Measurements from ENCODE around the gene MYL7. TPM values are rescaled to one million over a fixed set of nuclear protein-coding genes. Genes with fewer than 3 reads are reported as not detected.

MYL7 gene
- polyA plus RNA-seq, 3 donors = 0.35 to 12.5 (median 4.5) TPM

DNA sequence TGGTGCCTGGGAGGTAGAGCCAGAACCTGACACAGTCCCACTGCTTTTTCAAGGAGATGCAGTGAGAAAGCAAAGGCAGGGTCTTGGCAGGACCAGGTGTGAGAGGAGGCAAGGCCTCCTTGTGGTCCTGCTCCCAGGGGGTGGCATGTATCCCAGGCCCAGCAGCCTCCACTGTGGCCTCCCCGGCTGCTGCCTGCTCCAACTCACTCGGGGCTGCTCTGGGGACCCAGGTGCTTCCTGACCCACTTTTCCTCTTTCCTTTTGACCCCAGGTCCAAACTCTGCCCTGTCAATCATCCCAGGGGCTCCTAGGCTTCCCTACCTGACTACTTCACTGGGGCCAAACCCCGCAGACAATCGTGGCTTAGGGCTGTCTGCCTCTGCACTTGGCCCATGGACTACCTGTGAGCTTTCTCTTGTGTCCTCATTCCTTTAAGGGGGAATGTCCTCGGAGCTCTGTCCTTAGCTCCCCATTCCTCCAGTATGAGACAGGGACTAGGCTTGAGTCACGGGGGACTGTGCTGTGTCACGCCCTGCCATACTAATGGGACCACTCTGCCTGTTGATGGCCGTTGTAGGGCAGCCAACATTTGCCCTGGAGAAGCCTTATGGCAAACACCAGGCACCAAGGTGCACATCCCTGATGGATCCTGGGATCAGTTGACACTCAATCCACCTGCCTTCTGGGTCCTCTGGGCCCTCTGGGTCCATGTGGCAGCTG, 38.1 kb downstream of the MYL7 start:
- no peak for DNase-seq (ENCODE audit: low read depth in 3 of 3, low spot score in 2 of 3)

DNA sequence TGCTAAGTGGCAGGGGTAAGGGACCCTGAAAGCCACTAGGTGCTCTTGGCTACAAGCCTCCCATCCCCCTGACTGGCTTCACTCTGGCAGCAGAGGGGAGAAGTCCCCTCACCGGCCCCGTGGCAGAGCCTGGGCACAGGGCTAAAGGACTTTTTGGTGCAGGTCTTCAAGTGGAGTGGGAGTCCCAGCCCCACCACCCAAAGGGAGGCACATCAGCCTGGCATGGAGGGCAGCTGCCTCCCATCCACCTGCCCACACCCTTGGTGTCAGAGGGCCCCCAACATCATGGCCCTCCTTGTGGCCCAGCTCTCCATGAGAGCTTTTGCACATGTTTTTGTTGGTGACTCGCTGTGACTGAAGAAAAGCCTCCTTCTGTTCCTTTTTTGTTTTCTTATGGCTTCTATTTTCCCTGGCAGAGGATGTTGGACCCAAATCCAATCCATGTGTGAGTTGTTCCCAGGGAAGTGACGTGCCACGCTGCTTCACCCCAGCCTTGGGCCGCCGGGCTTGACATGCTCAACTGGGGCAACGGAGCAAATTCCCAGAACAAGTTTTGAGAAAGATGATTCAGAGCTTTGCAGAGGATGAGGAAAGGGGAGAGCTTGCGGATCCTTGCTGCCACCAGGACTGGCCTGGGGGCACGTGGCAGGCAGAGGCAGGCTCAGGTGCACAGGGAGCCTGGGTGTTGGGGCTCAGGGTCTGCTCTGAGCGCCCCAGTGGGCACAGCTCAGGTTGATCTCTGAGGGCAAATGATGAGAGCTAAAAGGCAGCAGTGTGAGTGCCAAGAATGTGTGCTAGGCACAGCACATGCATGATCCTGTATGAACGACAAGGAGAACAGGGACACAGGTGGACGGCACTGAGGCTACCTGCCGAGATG, 38.9 kb downstream of the MYL7 start:
- DNase-seq (ENCODE audit: low read depth in 3 of 3, low spot score in 2 of 3) = no peak

DNA sequence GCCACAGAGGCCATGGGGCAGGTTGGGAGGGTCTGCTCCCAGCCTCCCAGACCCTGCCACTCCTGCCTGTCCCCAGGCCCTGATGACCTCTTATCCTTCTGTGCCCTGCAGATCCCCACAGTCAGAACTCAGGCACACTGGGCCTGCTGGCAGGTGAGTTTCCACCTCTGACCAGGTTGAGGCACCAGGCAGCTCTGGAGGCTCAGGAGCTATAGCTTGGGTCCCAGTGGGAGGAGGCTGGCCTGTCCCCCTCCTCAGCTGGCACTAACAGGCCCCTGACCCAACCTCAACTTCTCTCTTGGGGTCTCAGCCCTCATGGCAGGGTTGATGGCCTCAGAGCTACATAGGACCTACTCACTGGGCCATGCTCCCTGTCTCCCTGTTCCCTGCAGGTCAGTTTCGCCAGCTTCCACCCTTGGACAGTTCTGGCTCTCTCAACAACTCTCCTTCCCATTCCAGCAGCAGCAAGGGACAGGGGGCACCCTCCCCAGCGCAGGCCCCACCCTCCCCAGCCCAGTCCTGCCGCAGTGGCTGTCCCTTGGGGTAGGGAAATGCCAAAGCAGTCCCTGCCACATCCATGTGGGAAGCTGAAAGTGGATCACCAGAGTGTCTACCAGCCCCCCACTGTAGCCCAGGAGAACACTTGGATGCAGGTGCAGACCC, 39.7 kb downstream of the MYL7 start:
- no peak for DNase-seq (ENCODE audit: low read depth in 3 of 3, low spot score in 2 of 3)

DNA sequence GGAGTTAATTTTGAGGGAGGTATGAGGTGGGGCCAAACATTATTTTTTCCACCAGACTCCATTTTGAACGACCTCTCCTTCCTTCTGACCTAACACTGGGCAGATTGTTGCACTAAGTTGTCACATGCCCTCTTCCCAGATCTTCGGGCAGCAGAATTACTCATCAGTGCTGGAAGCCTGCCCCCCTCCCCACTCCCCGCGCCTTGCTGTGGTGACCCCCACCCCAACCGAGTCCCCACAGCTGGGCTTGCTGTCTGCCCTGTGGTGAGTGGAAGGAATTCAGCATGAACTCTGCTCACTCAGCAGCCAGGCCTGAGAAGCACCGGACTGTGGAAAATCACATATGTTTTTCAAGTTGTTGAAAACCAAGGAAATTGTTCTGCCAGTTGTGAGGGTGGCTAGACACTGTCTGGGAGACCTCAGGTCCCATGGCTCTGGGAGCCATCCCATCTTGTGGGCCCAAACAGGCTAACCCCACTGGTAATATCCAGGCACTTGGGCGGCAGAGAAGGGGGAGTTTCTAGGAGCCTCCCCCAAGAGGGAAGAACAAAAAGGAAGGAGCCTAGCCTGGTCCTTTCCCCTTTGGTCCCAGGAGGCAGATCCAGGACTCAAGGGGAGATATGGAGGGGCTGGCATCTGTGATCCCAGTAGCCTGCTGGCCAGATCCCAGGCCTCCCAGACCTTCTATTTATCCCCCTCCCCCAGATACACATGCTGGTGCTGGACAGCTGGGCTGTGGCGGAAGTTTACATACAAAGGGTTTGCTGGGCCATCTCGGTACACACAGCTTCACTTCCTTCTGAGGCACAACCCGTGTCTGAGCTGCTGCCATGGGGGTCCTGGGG, 40.5 kb downstream of the MYL7 start:
- no peak for DNase-seq (ENCODE audit: low read depth in 3 of 3, low spot score in 2 of 3)

DNA sequence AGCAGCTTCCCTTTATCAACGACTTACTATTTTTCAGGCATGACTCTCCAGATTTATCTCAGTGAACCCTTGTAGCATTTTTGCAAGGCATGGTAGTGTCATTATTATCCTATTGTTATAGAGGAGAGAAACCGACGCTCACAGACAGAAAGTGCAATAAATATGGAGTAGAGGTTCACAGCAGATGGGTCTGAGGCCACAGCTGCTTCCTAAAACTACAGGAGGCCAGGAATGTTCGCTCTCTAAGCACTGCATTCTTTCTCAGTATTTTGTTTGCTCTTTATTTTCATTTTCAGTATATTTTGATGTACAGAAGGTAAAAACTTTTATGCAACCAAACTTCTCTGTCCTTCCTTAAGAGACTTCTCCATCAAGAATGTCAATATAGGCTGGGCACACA, 41.5 kb downstream of the MYL7 start:
- no peak for DNase-seq (ENCODE audit: low read depth in 3 of 3, low spot score in 2 of 3)

DNA sequence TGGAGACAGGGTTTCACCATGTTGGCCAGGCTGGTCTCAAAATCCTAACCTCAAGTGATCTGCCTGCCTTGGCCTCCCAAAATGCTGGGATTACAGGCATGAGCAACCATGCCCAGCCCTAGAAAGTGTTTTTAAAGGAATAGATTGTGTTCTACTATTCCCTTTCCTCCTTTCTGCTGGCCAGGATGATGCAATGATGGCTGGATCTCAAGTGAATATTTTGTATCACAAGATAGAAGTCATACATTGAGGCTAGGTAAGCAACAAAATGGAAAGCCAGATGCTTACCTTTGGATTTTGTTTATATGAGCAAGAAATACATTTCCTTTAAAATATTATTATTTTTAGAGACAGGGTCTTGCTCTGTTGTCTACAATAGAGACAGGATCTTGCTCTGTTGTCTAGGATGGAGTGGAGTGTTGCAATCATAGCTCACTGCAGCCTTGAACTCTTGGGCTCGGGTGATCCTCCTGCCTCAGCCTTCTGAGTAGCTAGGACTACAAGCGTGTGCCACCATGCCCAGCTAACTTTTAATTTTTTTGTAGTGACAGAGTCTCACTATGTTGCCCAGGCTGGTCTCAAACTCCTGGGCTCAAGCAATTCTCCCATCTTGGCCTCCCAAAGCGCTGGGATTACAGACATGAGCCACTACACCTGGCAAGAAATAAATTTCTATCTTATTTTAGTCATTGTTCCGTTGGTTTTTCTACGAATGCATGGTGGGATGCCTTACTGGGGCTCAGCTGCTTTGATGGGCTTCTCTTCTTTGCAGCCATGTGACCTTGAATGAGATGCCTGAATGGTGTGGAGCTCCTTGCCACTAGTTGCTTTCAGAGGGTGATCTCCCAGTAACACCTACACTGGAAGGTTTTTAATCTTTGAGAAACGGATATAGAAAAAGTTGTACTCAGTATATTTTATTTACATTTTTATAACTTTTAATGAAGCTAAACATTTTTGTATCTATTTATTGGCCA, 42.8 kb downstream of the MYL7 start:
- DNase-seq (ENCODE audit: low read depth in 3 of 3, low spot score in 2 of 3) = no peak

DNA sequence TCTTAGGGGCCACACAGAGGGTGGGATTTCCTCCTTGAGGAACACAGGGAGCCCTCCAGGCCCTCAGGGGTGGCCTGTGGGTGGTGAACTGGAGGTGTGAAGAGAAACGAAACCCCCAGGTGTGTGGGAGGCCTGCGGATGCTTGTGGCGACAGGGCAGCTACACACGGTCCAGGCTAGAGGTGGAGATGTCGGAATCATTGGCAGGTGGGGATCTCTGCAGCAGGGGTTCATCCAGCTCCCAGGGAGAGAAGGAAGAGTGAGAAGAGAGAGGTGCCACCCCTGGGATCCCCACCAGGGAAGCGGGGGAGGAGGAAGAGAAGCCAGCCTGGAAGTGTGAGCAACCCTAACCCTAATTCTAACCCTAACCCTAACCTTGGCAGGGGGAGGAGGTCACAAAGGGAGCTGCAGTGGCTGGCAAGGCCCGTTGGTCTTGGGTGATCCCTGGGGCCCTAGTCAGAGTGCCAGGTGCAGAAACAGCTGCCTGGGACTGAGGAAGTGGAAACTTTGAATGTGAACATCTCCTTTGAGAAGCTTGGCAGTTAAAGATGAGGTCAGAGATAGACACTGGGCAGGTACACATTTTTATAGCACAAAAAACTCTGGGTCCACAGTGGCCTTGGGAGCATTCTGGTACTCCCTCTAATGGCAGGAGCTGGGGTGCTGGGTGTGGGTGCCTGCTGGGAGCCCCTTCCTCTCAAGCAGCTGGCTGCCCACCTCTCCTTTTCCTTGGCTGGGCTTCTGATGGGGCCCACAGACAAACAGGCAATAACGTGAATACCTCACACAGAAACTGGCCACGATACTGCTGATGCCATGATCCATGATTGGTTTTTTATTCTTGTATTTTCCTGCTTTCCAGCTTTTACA, 43.8 kb downstream of the MYL7 start:
- no peak for DNase-seq (ENCODE audit: low read depth in 3 of 3, low spot score in 2 of 3)

DNA sequence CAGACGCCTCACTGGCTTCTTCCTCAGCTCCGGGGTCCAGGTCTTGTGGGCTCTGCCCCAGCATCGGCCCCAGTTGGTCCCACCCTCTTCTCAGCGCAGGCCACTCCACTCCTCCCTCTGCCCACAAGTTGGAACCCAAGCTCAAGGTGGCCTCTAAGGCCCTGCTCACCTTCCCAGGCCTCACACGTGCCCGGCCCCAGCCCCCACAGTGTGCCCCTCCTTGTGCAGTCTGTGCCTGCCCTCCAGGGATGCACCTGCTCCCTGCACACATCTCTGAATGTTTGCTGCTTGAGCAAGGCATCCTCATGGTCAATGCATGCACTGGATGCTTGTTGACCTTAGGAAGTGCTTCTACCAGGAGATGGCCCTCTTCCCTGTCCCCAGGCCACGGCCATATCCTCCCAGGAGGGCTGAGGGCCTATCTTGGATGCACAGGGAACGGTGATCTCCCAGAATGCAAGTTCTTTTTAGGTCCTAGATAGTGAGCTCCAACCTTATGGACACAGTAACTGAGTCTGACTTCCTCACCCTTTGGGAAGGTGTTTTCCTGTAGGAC, 44.7 kb downstream of the MYL7 start:
- DNase-seq (ENCODE audit: low read depth in 3 of 3, low spot score in 2 of 3) = no peak

DNA sequence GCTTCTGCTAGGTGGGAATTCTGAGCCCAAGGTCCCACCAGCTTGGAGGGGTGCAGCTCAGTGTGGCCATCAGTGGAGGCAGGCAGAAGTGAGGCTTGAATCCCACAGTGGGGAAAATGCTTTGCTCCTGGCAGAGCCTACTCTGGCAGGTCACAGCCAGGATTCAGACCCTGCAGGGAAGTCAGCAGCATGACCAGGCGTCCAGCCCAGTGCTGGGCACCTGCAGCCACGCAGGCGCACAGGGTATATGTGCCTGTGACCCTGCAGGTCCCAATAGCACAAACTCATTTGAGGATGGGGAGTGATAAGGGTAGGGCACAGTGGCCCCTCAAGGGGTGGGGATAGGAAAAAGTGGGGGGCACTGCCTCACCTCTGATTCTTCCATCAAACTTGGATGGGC, 45.4 kb downstream of the MYL7 start:
- DNase-seq (ENCODE audit: low read depth in 3 of 3, low spot score in 2 of 3) = no peak

DNA sequence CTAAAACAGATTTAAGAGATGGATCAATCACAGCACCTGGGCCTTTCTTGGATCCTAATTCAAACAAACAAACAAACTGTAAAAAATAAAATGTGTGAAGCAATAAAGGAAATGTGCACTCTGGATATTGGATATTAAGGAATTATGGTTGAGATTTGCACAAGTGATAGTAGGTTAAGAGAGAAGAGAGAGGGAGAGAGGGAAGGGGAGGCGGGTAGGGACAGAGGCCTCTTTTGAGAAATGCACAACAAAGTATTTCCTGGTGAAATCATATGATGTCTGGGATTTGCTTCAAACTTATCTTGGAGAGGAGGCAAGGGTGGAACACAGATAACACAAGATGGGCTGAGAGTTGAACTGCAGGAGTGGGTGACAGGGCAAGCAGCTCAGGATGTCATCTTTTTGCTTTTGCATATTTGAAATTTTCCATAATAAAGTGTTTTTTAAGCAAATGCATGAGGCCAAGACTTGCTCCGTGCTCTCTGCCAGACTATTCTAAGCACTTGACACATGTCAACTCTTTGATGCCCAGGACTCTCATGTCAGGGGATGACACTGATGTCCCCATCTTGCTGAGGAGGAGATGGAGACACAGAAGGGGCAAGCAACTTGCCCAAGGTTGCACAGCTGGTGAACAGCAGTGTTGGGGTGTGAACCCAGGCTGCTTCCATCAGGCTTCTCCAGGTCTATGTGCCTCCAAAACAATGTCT, 46.1 kb downstream of the MYL7 start:
- DNase-seq (ENCODE audit: low read depth in 3 of 3, low spot score in 2 of 3) = no peak

DNA sequence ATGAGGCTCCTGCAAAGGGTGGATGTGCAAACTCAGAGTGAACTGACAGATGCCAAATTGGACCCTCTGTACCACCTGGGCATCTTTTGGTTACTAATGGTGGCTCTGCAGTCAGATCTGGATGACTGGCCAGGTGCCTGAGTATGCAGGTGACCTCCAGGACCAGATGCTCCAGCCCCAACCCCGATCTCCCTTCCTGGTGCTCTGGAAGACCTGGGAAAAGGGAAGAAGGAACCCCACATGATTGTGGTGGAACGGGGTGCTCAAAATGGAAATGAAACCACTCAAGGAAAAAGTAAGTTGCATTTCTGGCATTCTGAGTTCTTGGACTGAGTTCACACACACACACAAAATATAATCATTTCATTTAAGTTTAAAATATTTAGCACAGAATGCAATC, 46.8 kb downstream of the MYL7 start:
- DNase-seq (ENCODE audit: low read depth in 3 of 3, low spot score in 2 of 3) = no peak

DNA sequence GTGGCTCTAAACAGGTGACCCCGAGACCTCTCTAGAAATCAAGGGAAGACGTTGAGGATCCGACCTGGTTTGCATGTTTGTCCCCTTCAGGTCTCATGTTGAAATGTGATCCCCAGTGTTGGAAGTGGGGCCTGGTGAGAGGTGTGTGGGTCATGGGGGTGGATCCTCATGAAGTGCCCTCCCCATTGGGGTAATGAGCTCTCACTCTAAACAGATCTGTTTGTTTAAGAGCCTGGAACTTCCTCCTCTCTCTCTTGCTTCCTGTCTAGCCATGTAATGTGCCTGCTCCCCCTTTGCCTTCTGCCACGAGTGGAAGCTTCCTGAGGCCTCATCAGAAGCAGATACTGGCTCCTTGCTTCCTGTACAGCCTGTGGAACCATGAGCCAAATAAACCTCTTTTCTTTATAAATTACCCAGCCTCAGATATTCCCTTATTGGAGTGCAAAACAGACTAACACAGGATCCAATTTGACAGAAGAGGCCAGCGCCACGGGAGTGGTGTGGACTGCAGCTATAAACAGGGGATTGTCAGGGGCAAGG, 48.0 kb downstream of the MYL7 start:
- no peak for DNase-seq (ENCODE audit: low read depth in 3 of 3, low spot score in 2 of 3)

Other genes starting within 250 kb of the MYL7 start
- gene URGCP, start 234.7 kb downstream of the MYL7 start, polyA plus RNA-seq (ENCODE audit: insufficient read length in 3 of 3) = 10 to 100 TPM; 30.0 to 33.9 (median 32.4) TPM
- gene UBE2D4, start 214.9 kb downstream of the MYL7 start, polyA plus RNA-seq (ENCODE audit: insufficient read length in 3 of 3) = 10 to 100 TPM; 22.7 to 25.0 (median 24.7) TPM
- under 1 TPM; 0.27 to 0.62 (median 0.39) TPM for gene SPDYE1, start 143.4 kb downstream of the MYL7 start, polyA plus RNA-seq (ENCODE audit: insufficient read length in 3 of 3)
- gene DBNL, start 96.6 kb downstream of the MYL7 start, polyA plus RNA-seq (ENCODE audit: insufficient read length in 3 of 3) = 10 to 100 TPM; 56.7 to 69.2 (median 65.4) TPM
- gene PGAM2, start 75.8 kb downstream of the MYL7 start, polyA plus RNA-seq (ENCODE audit: insufficient read length in 3 of 3) = 1 to 10 TPM; 1.2 to 2.9 (median 1.5) TPM
- gene POLM, start 58.8 kb downstream of the MYL7 start, polyA plus RNA-seq (ENCODE audit: insufficient read length in 3 of 3) = 10 to 100 TPM; 17.2 to 18.1 (median 17.9) TPM
- 10 to 100 TPM; 57.3 to 60.0 (median 59.1) TPM for gene AEBP1, start 37.0 kb downstream of the MYL7 start, polyA plus RNA-seq (ENCODE audit: insufficient read length in 3 of 3)
- gene POLD2, start 17.8 kb downstream of the MYL7 start, polyA plus RNA-seq (ENCODE audit: insufficient read length in 3 of 3) = 100 to 1,000 TPM in 2 of 3 donors, 10 to 100 TPM in 1; 99.5 to 127 (median 117) TPM
- 1 to 10 TPM; 2.5 to 3.6 (median 3.4) TPM for gene GCK, start 48.1 kb upstream of the MYL7 start, polyA plus RNA-seq (ENCODE audit: insufficient read length in 3 of 3)
- gene YKT6, start 59.6 kb upstream of the MYL7 start, polyA plus RNA-seq (ENCODE audit: insufficient read length in 3 of 3) = 10 to 100 TPM; 76.8 to 77.6 (median 77.0) TPM
- gene CAMK2B, start 184.3 kb upstream of the MYL7 start, polyA plus RNA-seq (ENCODE audit: insufficient read length in 3 of 3) = 1 to 10 TPM; 1.6 to 2.7 (median 1.7) TPM